Stimulated activated CD8-positive, alpha-beta memory T cell treated with anti-CD3 and anti-CD28 coated beads, Interleukin-7, amount 100 ng/mL, for 1 hour (primary cell): Measurements from ENCODE around the gene POLL.
"Not testable (repeated sequence)": the region's sequence is repeated elsewhere in the genome, so short reads cannot be mapped to it uniquely, and the experiment has no call there.

Experiments
- DNase-seq, 2 donors: peaks; one replicate each; pipeline ENCODE4 v3.0.0-alpha.2; 2020; ENCODE audit warnings: low read depth in 2 of 2

POLL gene

GRCh38 chr10:101587725-101588653 is at the start of gene POLL, which contains the start of gene DPCD:
POLL (minus strand) TSS chr10:101588257; CDS start chr10:101587360, 897 bp downstream.
DPCD (plus strand) TSS chr10:101588321; CDS start chr10:101588337, 16 bp downstream.
- peak; percentile 74 to 82 for DNase-seq

GRCh38 chr10:101633510-101633909 is 45.5 kb upstream of the POLL start:
- not testable (repeated sequence) for DNase-seq

- DNase-seq: no peak
These were observed 43.9 kb upstream of the POLL start for GRCh38 chr10:101631821-101632475.

GRCh38 chr10:101630633-101630920 is 42.5 kb upstream of the POLL start:
- DNase-seq: no peak

- DNase-seq: no peak
These were observed 42.0 kb upstream of the POLL start for GRCh38 chr10:101629837-101630632.

GRCh38 chr10:101625821-101626412 is 37.9 kb upstream of the POLL start:
- DNase-seq: no peak

- DNase-seq: no peak
These were observed 36.6 kb upstream of the POLL start for GRCh38 chr10:101624526-101625102.

GRCh38 chr10:101623528-101623927 is 35.5 kb upstream of the POLL start:
- no peak for DNase-seq

GRCh38 chr10:101619983-101620382 is 31.9 kb upstream of the POLL start:
- no peak for DNase-seq

GRCh38 chr10:101618871-101619270 is 30.8 kb upstream of the POLL start:
- DNase-seq: no peak

GRCh38 chr10:101617824-101618568 is 29.9 kb upstream of the POLL start:
- no peak for DNase-seq

GRCh38 chr10:101617102-101617823 is 29.2 kb upstream of the POLL start:
- DNase-seq: no peak

- no peak for DNase-seq
These were observed 28.5 kb upstream of the POLL start for GRCh38 chr10:101616415-101617101.

GRCh38 chr10:101615525-101616116 is 27.6 kb upstream of the POLL start:
- DNase-seq: no peak

- DNase-seq: no peak
These were observed 26.8 kb upstream of the POLL start for GRCh38 chr10:101614663-101615524.

- DNase-seq: no peak
These were observed 25.6 kb upstream of the POLL start for GRCh38 chr10:101613646-101614045.

- no peak for DNase-seq
These were observed 24.8 kb upstream of the POLL start for GRCh38 chr10:101612872-101613271.

GRCh38 chr10:101612086-101612485 is 24.0 kb upstream of the POLL start:
- DNase-seq: no peak
